Astrocyte (in vitro differentiated cells and primary cell): ENCODE data around the gene ZNF408. TPM values are rescaled to one million over a fixed set of nuclear protein-coding genes. Genes with fewer than 3 reads are reported as not detected.
"Not testable (repeated sequence)": the region's sequence is repeated elsewhere in the genome, so short reads cannot be mapped to it uniquely, and the experiment has no call there.

Experiments used
- DNase-seq: peaks from one replicate; pipeline ENCODE4 v3.0.0-alpha.2; 2010; ENCODE audit warnings: low read depth
- FAIRE-seq: peaks from 2 replicates; lab custom pipeline; 2011; peaks lifted over from hg19 to GRCh38; lab: Jason Lieb, UNC
- H2AFZ ChIP-seq: 2 replicates; pipeline ENCODE4 v1.6.0; 2012; ENCODE audit warnings: low read depth, low read length, inconsistent platforms
- H3K27ac ChIP-seq: 2 replicates; pipeline ENCODE4 v1.5.1; 2011; ENCODE audit warnings: low read depth, low read length, inconsistent platforms
- H3K27me3 ChIP-seq: 2 replicates; pipeline ENCODE4 v1.6.0; 2011; ENCODE audit warnings: low read length, inconsistent platforms; ENCODE audit not compliant: insufficient read depth
- H3K36me3 ChIP-seq: 2 replicates; pipeline ENCODE4 v1.5.1; 2011; ENCODE audit warnings: low read length, inconsistent platforms; ENCODE audit not compliant: insufficient read depth
- H3K4me1 ChIP-seq: 2 replicates; pipeline ENCODE4 v1.5.1; 2011; ENCODE audit warnings: low read length, inconsistent platforms; ENCODE audit not compliant: insufficient read depth
- H3K4me2 ChIP-seq: 2 replicates; pipeline ENCODE4 v1.6.0; 2012; ENCODE audit warnings: low read length, inconsistent platforms
- H3K4me3 ChIP-seq: 2 replicates; pipeline ENCODE4 v1.5.1; 2011; ENCODE audit warnings: low read depth, mild to moderate bottlenecking, low read length, inconsistent platforms; ENCODE audit not compliant: insufficient read depth
- H3K79me2 ChIP-seq: 2 replicates; pipeline ENCODE4 v1.6.0; 2012; ENCODE audit warnings: mild to moderate bottlenecking, low read length, inconsistent platforms; ENCODE audit not compliant: insufficient read depth
- H3K9ac ChIP-seq: 2 replicates; pipeline ENCODE4 v1.6.0; 2012; ENCODE audit warnings: mild to moderate bottlenecking, low read length, inconsistent platforms
- H3K9me3 ChIP-seq: 2 replicates; pipeline ENCODE4 v1.5.1; 2012; ENCODE audit warnings: low read depth, mild to moderate bottlenecking, low read length, inconsistent platforms; ENCODE audit not compliant: insufficient read depth
- H4K20me1 ChIP-seq: 2 replicates; pipeline ENCODE4 v1.6.0; 2012; ENCODE audit warnings: low read length, inconsistent platforms; ENCODE audit not compliant: insufficient read depth
- H3K27ac Mint-ChIP-seq: one replicate; pipeline ENCODE4 v1.8.0; 2021; ENCODE audit warnings: mild to moderate bottlenecking, mixed read lengths; ENCODE audit not compliant: unreplicated experiment
- H3K27me3 Mint-ChIP-seq: one replicate; pipeline ENCODE4 v1.8.0; 2021; ENCODE audit warnings: low read depth, mixed read lengths; ENCODE audit not compliant: unreplicated experiment
- H3K36me3 Mint-ChIP-seq: one replicate; pipeline ENCODE4 v1.8.0; 2021; ENCODE audit warnings: low read depth, mixed read lengths; ENCODE audit not compliant: unreplicated experiment
- H3K4me1 Mint-ChIP-seq: one replicate; pipeline ENCODE4 v1.8.0; 2021; ENCODE audit warnings: low read depth, mixed read lengths; ENCODE audit not compliant: unreplicated experiment
- H3K4me3 Mint-ChIP-seq: one replicate; pipeline ENCODE4 v1.8.0; 2021; ENCODE audit warnings: mild to moderate bottlenecking, moderate library complexity, mixed read lengths; ENCODE audit not compliant: unreplicated experiment
- H3K9me3 Mint-ChIP-seq: one replicate; pipeline ENCODE4 v1.8.0; 2021; ENCODE audit warnings: mild to moderate bottlenecking, mixed read lengths; ENCODE audit not compliant: unreplicated experiment
- CTCF ChIP-seq: IDR thresholded peaks from 2 replicates; pipeline ENCODE4 v1.5.1; 2011; ENCODE audit warnings: low read depth, mild to moderate bottlenecking, inconsistent platforms, low read length, moderate library complexity; ENCODE audit not compliant: insufficient read depth
- EZH2 ChIP-seq: IDR thresholded peaks from 2 replicates; pipeline ENCODE4 v1.6.1; 2012; ENCODE audit warnings: mild to moderate bottlenecking, low read length, inconsistent platforms; ENCODE audit not compliant: insufficient read depth
- total RNA-seq: library from RNA; stranded (reverse); gene quantifications from 2 replicates; pipeline ENCODE4 v1.2.1, GENCODE V29; 2021

The ZNF408 gene
- total RNA-seq, 1 donor from 2014 or later = 18.3 TPM

GRCh38 chr11:46710821-46711269 is 10.0 kb downstream of the ZNF408 start:
- no peak overlapping the region for H3K4me3 ChIP-seq
- H3K79me2 ChIP-seq = peaks cover 15% of the 10 kb centered on the region
- no peaks in the 10 kb centered on the region for H3K27me3 Mint-ChIP-seq
- TF ChIP-seq CTCF (no peak), EZH2 (no peak)
- H3K4me1 Mint-ChIP-seq = peaks cover 20% of the 10 kb centered on the region
- H3K4me2 ChIP-seq = peak overlapping the region; percentile 46
- H4K20me1 ChIP-seq = peaks cover 12% of the 10 kb centered on the region
- peak; percentile 39 for FAIRE-seq
- no peaks in the 10 kb centered on the region for H3K9me3 Mint-ChIP-seq
- H3K9me3 ChIP-seq = no peaks in the 10 kb centered on the region
- peak; percentile 97 for DNase-seq
- peak overlapping the region; percentile 36 for H2AFZ ChIP-seq
- H3K4me3 Mint-ChIP-seq = peak overlapping the region; percentile 28
- peaks cover 9% of the 10 kb centered on the region for H3K36me3 Mint-ChIP-seq
- no peaks in the 10 kb centered on the region for H3K27me3 ChIP-seq
- H3K36me3 ChIP-seq = peaks cover 12% of the 10 kb centered on the region
- peaks cover 27% of the 10 kb centered on the region for H3K4me1 ChIP-seq
- peak overlapping the region; percentile 94 for H3K27ac ChIP-seq
- peak overlapping the region; percentile 78 for H3K9ac ChIP-seq
- H3K27ac Mint-ChIP-seq = peak overlapping the region; percentile 81

- Histone ChIP-seq H3K4me3 (no peak overlapping the region), H4K20me1 (peaks cover 9% of the 10 kb centered on the region), H3K36me3 (peaks cover 10% of the 10 kb centered on the region), H3K79me2 (peaks cover 13% of the 10 kb centered on the region), H2AFZ (peak overlapping the region; percentile 36), H3K9me3 (no peaks in the 10 kb centered on the region), H3K27me3 (no peaks in the 10 kb centered on the region), H3K4me2 (peak overlapping the region; percentile 46), H3K27ac (peak overlapping the region; percentile 94), H3K4me1 (peaks cover 27% of the 10 kb centered on the region), H3K9ac (peak overlapping the region; percentile 78)
- H3K27me3 Mint-ChIP-seq = no peaks in the 10 kb centered on the region
- H3K4me3 Mint-ChIP-seq = peak overlapping the region; percentile 28
- peak overlapping the region; percentile 81 for H3K27ac Mint-ChIP-seq
- peak; percentile 48 for DNase-seq
- FAIRE-seq = no peak
- H3K36me3 Mint-ChIP-seq = peaks cover 6% of the 10 kb centered on the region
- TF ChIP-seq EZH2 (no peak), CTCF (no peak)
- peaks cover 22% of the 10 kb centered on the region for H3K4me1 Mint-ChIP-seq
- H3K9me3 Mint-ChIP-seq = no peaks in the 10 kb centered on the region
Observed at GRCh38 chr11:46711303-46711702, 10.5 kb downstream of the ZNF408 start.

GRCh38 chr11:46712874-46713576 is 12.2 kb downstream of the ZNF408 start:
- Histone ChIP-seq H4K20me1 (no peaks in the 10 kb centered on the region), H3K36me3 (peaks cover 3% of the 10 kb centered on the region), H3K4me1 (peaks cover 28% of the 10 kb centered on the region), H3K4me3 (no peak overlapping the region), H3K27me3 (no peaks in the 10 kb centered on the region), H3K27ac (no peak overlapping the region), H3K9ac (no peak overlapping the region), H3K4me2 (no peak overlapping the region), H3K9me3 (no peaks in the 10 kb centered on the region), H3K79me2 (no peaks in the 10 kb centered on the region), H2AFZ (no peak overlapping the region)
- H3K36me3 Mint-ChIP-seq = peaks cover 3% of the 10 kb centered on the region
- no peaks in the 10 kb centered on the region for H3K9me3 Mint-ChIP-seq
- H3K27me3 Mint-ChIP-seq = no peaks in the 10 kb centered on the region
- DNase-seq = no peak
- H3K4me1 Mint-ChIP-seq = peaks cover 22% of the 10 kb centered on the region
- FAIRE-seq = no peak
- TF ChIP-seq CTCF (no peak), EZH2 (no peak)
- no peak overlapping the region for H3K4me3 Mint-ChIP-seq
- H3K27ac Mint-ChIP-seq = no peak overlapping the region

GRCh38 chr11:46717825-46718154 is 17.0 kb downstream of the ZNF408 start:
- not testable (repeated sequence) for H3K4me1 Mint-ChIP-seq, H3K4me2 ChIP-seq, H2AFZ ChIP-seq, H3K79me2 ChIP-seq, H3K4me3 ChIP-seq, H3K27me3 ChIP-seq, H3K27ac ChIP-seq, H3K9me3 ChIP-seq, H3K9me3 Mint-ChIP-seq, H3K4me3 Mint-ChIP-seq, H3K36me3 ChIP-seq, DNase-seq, H3K27me3 Mint-ChIP-seq, FAIRE-seq, H3K9ac ChIP-seq, H4K20me1 ChIP-seq, H3K36me3 Mint-ChIP-seq, H3K27ac Mint-ChIP-seq
- peaks cover 19% of the 10 kb centered on the region for H3K4me1 ChIP-seq
